Sigmoid colon (tissue), 7 donors: ENCODE data around the gene APBB3. TPM values are rescaled to one million over a fixed set of nuclear protein-coding genes. Genes with fewer than 3 reads are reported as not detected.

ENCODE experiments used
- DNase-seq: peaks from one replicate; pipeline ENCODE4 v3.0.0-alpha.2; 2019
- H3K27ac ChIP-seq, 4 donors: fragments of 200-600 bp; sonication (generic); one replicate each; pipeline ENCODE4 v1.5.1; 2016 to 2019; ENCODE audit warnings: mild to moderate bottlenecking in 1 of 4
- H3K27me3 ChIP-seq, 3 donors: fragments of 200-600 bp; sonication (generic); one replicate each; pipeline ENCODE4 v1.5.1; 2019; ENCODE audit warnings: mild to moderate bottlenecking in 1 of 3
- H3K36me3 ChIP-seq, 4 donors: fragments of 200-600 bp; sonication (generic); one replicate each; pipeline ENCODE4 v1.5.1; 2016 to 2019
- H3K4me1 ChIP-seq, 4 donors: fragments of 200-600 bp; sonication (generic); one replicate each; pipeline ENCODE4 v1.5.1; 2017 to 2019
- H3K4me3 ChIP-seq, 4 donors: fragments of 200-600 bp; sonication (generic); one replicate each; pipeline ENCODE4 v1.5.1; 2017 to 2019; ENCODE audit warnings: mild to moderate bottlenecking in 2 of 4, moderate library complexity in 1 of 4
- H3K9me3 ChIP-seq, 4 donors: fragments of 200-600 bp in 3 of 4; sonication (generic) in 3 of 4; one replicate each; pipeline versions ENCODE4 v1.5.1 to v1.6.1; 2013 to 2019
- CTCF ChIP-seq, 4 experiments: fragments of 450-650 bp in 3 of 4; fragments of 200-600 bp in 1 of 4; IDR thresholded peaks; one replicate each; pipeline ENCODE4 v1.5.1; 2016 to 2019; ENCODE audit warnings: antibody characterized with exemption in 4 of 4, mild to moderate bottlenecking in 3 of 4, moderate library complexity in 2 of 4
- EP300 ChIP-seq, 4 donors: sonication (generic); formaldehyde crosslinking; IDR thresholded peaks; one replicate each; pipeline ENCODE4 v1.6.1; 2017; ENCODE audit warnings: antibody characterized with exemption in 4 of 4
- POLR2A ChIP-seq, 2 donors: fragments of 450-650 bp; IDR thresholded peaks; one replicate each; pipeline ENCODE4 v1.6.1; 2016; ENCODE audit warnings: antibody characterized with exemption in 2 of 2, mild to moderate bottlenecking in 2 of 2, moderate library complexity in 2 of 2
- POLR2AphosphoS5 ChIP-seq, 4 donors: sonication (generic); formaldehyde crosslinking; IDR thresholded peaks; one replicate each; pipeline ENCODE4 v1.6.1; 2017; ENCODE audit warnings: antibody characterized with exemption in 4 of 4
- WGBS, 2 donors: extraction: QIAGEN DNeasy Blood & Tissue Kit; methylation state at CpG; one replicate each; pipeline ENCODE4 v1.1.7; 2013; 5-methylcytosine and 5-hydroxymethylcytosine counted together
- intact Hi-C: fragments of 100-400 bp; cut with DNase I; formaldehyde crosslinking; loops from one replicate; pipeline ENCODE4 v1.15.1; 2023
- polyA plus RNA-seq, 3 donors: library from polyadenylated mRNA; stranded (reverse); fragments of 200-250 nt; gene quantifications; one replicate each; pipeline ENCODE4 v1.2.3, GENCODE V29; 2013
- total RNA-seq, 4 donors: library from RNA; depleted of rRNA; stranded (reverse); fragments of >200 nt; gene quantifications; one replicate each; pipeline ENCODE4 v1.1.0, GENCODE V29; 2016
- donor health status: healthy with polysubstance abuse.
- donor health status: Bipolar disorder and iron deficiency.
- donor health status: healthy.

APBB3 gene
- total and polyA plus RNA-seq, 7 donors: 4.2 to 27.9 (median 14.3) TPM

GRCh38 chr5:140567871-140568270, 3.5 kb upstream of the APBB3 start:
- 96 to 98% methylated on average over 13 of the region's 13 CpGs for WGBS, 2 donors
- Histone ChIP-seq H3K4me3 (no peak overlapping the region), H3K9me3 (no peaks in the 10 kb centered on the region), H3K36me3 (peaks cover 5 to 30% (median 18%) of the 10 kb centered on the region in 4 donors), H3K4me1 (peaks cover 0 to 57% (median 42%) of the 10 kb centered on the region in 4 donors), H3K27me3 (no peaks in the 10 kb centered on the region), H3K27ac (no peak overlapping the region)
- DNase-seq: peak; percentile 58
- TF ChIP-seq EP300 (IDR thresholded peaks at IDR 0.05): no peak
- TF ChIP-seq CTCF (IDR thresholded peaks at IDR 0.05): no peak
- TF ChIP-seq POLR2A (IDR thresholded peaks at IDR 0.05): no peak
- TF ChIP-seq POLR2AphosphoS5 (IDR thresholded peaks at IDR 0.05): no peak
- intact Hi-C loops: no loop called here

GRCh38 chr5:140567136-140567818, 2.9 kb upstream of the APBB3 start:
- no peak overlapping the region for H3K4me3 ChIP-seq
- H3K27ac ChIP-seq: peak overlapping the region in 1 of 4 donors; percentile 6
- H3K36me3 ChIP-seq: peaks cover 5 to 30% (median 18%) of the 10 kb centered on the region in 4 donors
- no peak for DNase-seq
- H3K4me1 ChIP-seq: peaks cover 0 to 63% (median 47%) of the 10 kb centered on the region in 4 donors
- TF ChIP-seq POLR2AphosphoS5 (IDR thresholded peaks at IDR 0.05) (no peak), EP300 (IDR thresholded peaks at IDR 0.05) (no peak), CTCF (IDR thresholded peaks at IDR 0.05) (no peak), POLR2A (IDR thresholded peaks at IDR 0.05) (no peak)
- no peaks in the 10 kb centered on the region for H3K9me3 ChIP-seq
- 91 to 93% methylated on average over 22 of the region's 22 CpGs for WGBS, 2 donors
- intact Hi-C loops: no loop called here
- H3K27me3 ChIP-seq: no peaks in the 10 kb centered on the region

- WGBS, 2 donors: 92 to 97% methylated on average over 5 of the region's 5 CpGs
- no peaks in the 10 kb centered on the region for H3K27me3 ChIP-seq
- peaks cover 5 to 36% (median 18%) of the 10 kb centered on the region in 4 donors for H3K36me3 ChIP-seq
- intact Hi-C loops: no loop called here
- H3K4me1 ChIP-seq: peaks cover 0 to 67% (median 51%) of the 10 kb centered on the region in 4 donors
- H3K27ac ChIP-seq: no peak overlapping the region
- no peak for DNase-seq
- TF ChIP-seq POLR2AphosphoS5 (IDR thresholded peaks at IDR 0.05): no peak
- TF ChIP-seq POLR2A (IDR thresholded peaks at IDR 0.05): no peak
- no peak for TF ChIP-seq EP300 (IDR thresholded peaks at IDR 0.05)
- no peak for TF ChIP-seq CTCF (IDR thresholded peaks at IDR 0.05)
- H3K4me3 ChIP-seq: no peak overlapping the region
- H3K9me3 ChIP-seq: no peaks in the 10 kb centered on the region
Measured at GRCh38 chr5:140566665-140567064, 2.3 kb upstream of the APBB3 start.

- no peak for DNase-seq
- Histone ChIP-seq H3K27me3 (no peaks in the 10 kb centered on the region), H3K36me3 (peaks cover 5 to 46% (median 18%) of the 10 kb centered on the region in 4 donors), H3K4me1 (peaks cover 0 to 62% (median 48%) of the 10 kb centered on the region in 4 donors), H3K4me3 (peak overlapping the region in 1 of 4 donors; percentile 73), H3K9me3 (no peaks in the 10 kb centered on the region), H3K27ac (peak overlapping the region in 2 of 4 donors; percentile 96 to 97)
- intact Hi-C loops: loop anchor here (2.0 kb wide), 1 partner anchor 73 kb away; the partner anchor contains the start of gene TMCO6
- WGBS, 2 donors: 81 to 82% methylated on average over 4 of the region's 4 CpGs
- TF ChIP-seq POLR2AphosphoS5 (IDR thresholded peaks at IDR 0.05) (no peak), CTCF (IDR thresholded peaks at IDR 0.05) (no peak), POLR2A (IDR thresholded peaks at IDR 0.05) (no peak), EP300 (IDR thresholded peaks at IDR 0.05) (no peak)
Measured at GRCh38 chr5:140565780-140566095, 1.3 kb upstream of the APBB3 start.
